Liver (tissue), 9 donors: ENCODE data around the gene CACNA1I. TPM values are rescaled to one million over a fixed set of nuclear protein-coding genes. Genes with fewer than 3 reads are reported as not detected.

Experiments
- DNase-seq: peaks from one replicate; pipeline ENCODE4 v3.0.0-alpha.2; 2017; ENCODE audit warnings: low spot score
- H3K27ac ChIP-seq, 2 donors: one replicate each; pipeline ENCODE4 v1.7.0; 2013; ENCODE audit warnings: inconsistent platforms in 2 of 2, low read length in 2 of 2, control low read depth in 1 of 2, low read depth in 1 of 2, mild to moderate bottlenecking in 1 of 2
- H3K27me3 ChIP-seq, 4 donors: one replicate each; pipeline versions ENCODE4 v1.6.1 to v1.7.0; 2013; ENCODE audit warnings: low read length in 3 of 4, inconsistent platforms in 1 of 4, mild to moderate bottlenecking in 1 of 4, moderate library complexity in 1 of 4; ENCODE audit not compliant: control insufficient read depth in 4 of 4, insufficient read depth in 4 of 4
- H3K36me3 ChIP-seq, 4 donors: one replicate each; pipeline versions ENCODE4 v1.6.1 to v1.7.0; 2013; ENCODE audit warnings: low read length in 3 of 4, mild to moderate bottlenecking in 3 of 4, low read depth in 1 of 4, moderate library complexity in 1 of 4; ENCODE audit not compliant: control insufficient read depth in 4 of 4, insufficient read depth in 3 of 4
- H3K4me1 ChIP-seq, 4 donors: one replicate each; pipeline versions ENCODE4 v1.6.1 to v1.7.0; 2013; ENCODE audit warnings: low read length in 3 of 4, mild to moderate bottlenecking in 3 of 4, moderate library complexity in 1 of 4; ENCODE audit not compliant: control insufficient read depth in 4 of 4, insufficient read depth in 4 of 4
- H3K4me3 ChIP-seq, 3 donors: one replicate each; pipeline versions ENCODE4 v1.6.1 to v1.7.0; 2013; ENCODE audit warnings: low read length in 3 of 3, control low read depth in 1 of 3, low read depth in 1 of 3, mild to moderate bottlenecking in 1 of 3
- H3K9ac ChIP-seq, 2 donors: one replicate each; pipeline ENCODE4 v1.7.0; 2013; ENCODE audit warnings: low read length in 2 of 2, mild to moderate bottlenecking in 2 of 2, moderate library complexity in 2 of 2, control low read depth in 1 of 2, low read depth in 1 of 2
- H3K9me3 ChIP-seq, 4 donors: one replicate each; pipeline versions ENCODE4 v1.6.1 to v1.7.0; 2013; ENCODE audit warnings: low read length in 3 of 4; ENCODE audit not compliant: control insufficient read depth in 4 of 4
- ATF3 ChIP-seq: IDR thresholded peaks from 2 replicates; pipeline ENCODE4 v1.6.1; 2016; ENCODE audit warnings: antibody characterized with exemption
- FOXA1 ChIP-seq: IDR thresholded peaks from 2 replicates; pipeline ENCODE4 v1.6.1; 2016; ENCODE audit warnings: antibody characterized with exemption
- FOXA2 ChIP-seq: IDR thresholded peaks from 2 replicates; pipeline ENCODE4 v1.6.1; 2016; ENCODE audit warnings: antibody characterized with exemption
- HNF4G ChIP-seq: IDR thresholded peaks from 2 replicates; pipeline ENCODE4 v1.6.1; 2016; ENCODE audit warnings: antibody characterized with exemption
- JUND ChIP-seq, 2 donors: IDR thresholded peaks; 2 replicates each; pipeline ENCODE4 v1.6.1; 2016; ENCODE audit warnings: antibody characterized with exemption in 2 of 2
- MAX ChIP-seq: IDR thresholded peaks from 2 replicates; pipeline ENCODE4 v1.6.1; 2016; ENCODE audit warnings: antibody characterized with exemption
- NR2F2 ChIP-seq: IDR thresholded peaks from 2 replicates; pipeline ENCODE4 v1.6.1; 2016; ENCODE audit warnings: antibody characterized with exemption
- RXRA ChIP-seq, 2 donors: IDR thresholded peaks; 2 replicates each; pipeline ENCODE4 v1.6.1; 2017 to 2018; ENCODE audit warnings: antibody characterized with exemption in 2 of 2, mild to moderate bottlenecking in 1 of 2
- SP1 ChIP-seq: IDR thresholded peaks from 2 replicates; pipeline ENCODE4 v1.6.1; 2018; ENCODE audit warnings: antibody characterized with exemption, mild to moderate bottlenecking
- TAF1 ChIP-seq: conservative IDR thresholded peaks from 2 replicates; pipeline ENCODE4 v1.6.1; 2016; ENCODE audit warnings: antibody characterized with exemption, mild to moderate bottlenecking
- YY1 ChIP-seq: IDR thresholded peaks from 2 replicates; pipeline ENCODE4 v1.6.1; 2016; ENCODE audit warnings: antibody characterized with exemption, mild to moderate bottlenecking
- ZBTB33 ChIP-seq: IDR thresholded peaks from 2 replicates; pipeline ENCODE4 v1.6.1; 2016; ENCODE audit warnings: antibody characterized with exemption
- WGBS: extraction: QIAGEN DNeasy Blood & Tissue Kit; methylation state at CpG from one replicate; pipeline ENCODE4 v1.1.7; 2013; 5-methylcytosine and 5-hydroxymethylcytosine counted together
- polyA plus RNA-seq, 2 donors: library from polyadenylated mRNA; stranded (reverse) in 1 of 2; unstranded in 1 of 2; fragments of 200-250 nt in 1 of 2; fragments of >200 nt in 1 of 2; fragmentation: Nextera tagmentation in 1 of 2; extraction: Ambion mirVana in 1 of 2; gene quantifications; one replicate each; pipeline versions ENCODE4 v1.2.1 to v1.2.3, GENCODE V29; 2013 to 2015
- total RNA-seq, 2 donors: library from RNA; depleted of rRNA; stranded (reverse); fragments of >200 nt; gene quantifications; one replicate each; pipeline ENCODE4 v1.2.3, GENCODE V29; 2014
- TF ChIP-seq, protein P1 (sequence below): IDR thresholded peaks from 2 replicates; pipeline ENCODE4 v1.6.1; 2016; ENCODE audit warnings: antibody characterized with exemption, mild to moderate bottlenecking
- donor health status: healthy.
- donor health status: healthy.
- donor health status: healthy.
- donor health status: healthy.
- donor health status: healthy.

CACNA1I gene
- total and polyA plus RNA-seq, 4 donors, result under 0.01 to 0.14 (median 0.01) TPM; not detected in 1

GRCh38 chr22:39558254-39558727, 12.3 kb upstream of the CACNA1I start:
- TF ChIP-seq TAF1 (no peak), FOXA1 (no peak), ZBTB33 (no peak), ATF3 (no peak), MAX (no peak), YY1 (no peak), NR2F2 (no peak), FOXA2 (no peak), RXRA (IDR thresholded peaks at IDR 0.05) (no peak), HNF4G (no peak)
- TF ChIP-seq, protein P1, sequence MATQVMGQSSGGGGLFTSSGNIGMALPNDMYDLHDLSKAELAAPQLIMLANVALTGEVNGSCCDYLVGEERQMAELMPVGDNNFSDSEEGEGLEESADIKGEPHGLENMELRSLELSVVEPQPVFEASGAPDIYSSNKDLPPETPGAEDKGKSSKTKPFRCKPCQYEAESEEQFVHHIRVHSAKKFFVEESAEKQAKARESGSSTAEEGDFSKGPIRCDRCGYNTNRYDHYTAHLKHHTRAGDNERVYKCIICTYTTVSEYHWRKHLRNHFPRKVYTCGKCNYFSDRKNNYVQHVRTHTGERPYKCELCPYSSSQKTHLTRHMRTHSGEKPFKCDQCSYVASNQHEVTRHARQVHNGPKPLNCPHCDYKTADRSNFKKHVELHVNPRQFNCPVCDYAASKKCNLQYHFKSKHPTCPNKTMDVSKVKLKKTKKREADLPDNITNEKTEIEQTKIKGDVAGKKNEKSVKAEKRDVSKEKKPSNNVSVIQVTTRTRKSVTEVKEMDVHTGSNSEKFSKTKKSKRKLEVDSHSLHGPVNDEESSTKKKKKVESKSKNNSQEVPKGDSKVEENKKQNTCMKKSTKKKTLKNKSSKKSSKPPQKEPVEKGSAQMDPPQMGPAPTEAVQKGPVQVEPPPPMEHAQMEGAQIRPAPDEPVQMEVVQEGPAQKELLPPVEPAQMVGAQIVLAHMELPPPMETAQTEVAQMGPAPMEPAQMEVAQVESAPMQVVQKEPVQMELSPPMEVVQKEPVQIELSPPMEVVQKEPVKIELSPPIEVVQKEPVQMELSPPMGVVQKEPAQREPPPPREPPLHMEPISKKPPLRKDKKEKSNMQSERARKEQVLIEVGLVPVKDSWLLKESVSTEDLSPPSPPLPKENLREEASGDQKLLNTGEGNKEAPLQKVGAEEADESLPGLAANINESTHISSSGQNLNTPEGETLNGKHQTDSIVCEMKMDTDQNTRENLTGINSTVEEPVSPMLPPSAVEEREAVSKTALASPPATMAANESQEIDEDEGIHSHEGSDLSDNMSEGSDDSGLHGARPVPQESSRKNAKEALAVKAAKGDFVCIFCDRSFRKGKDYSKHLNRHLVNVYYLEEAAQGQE, result no peak
- Histone ChIP-seq H3K9ac (no peak overlapping the region), H3K27ac (no peak overlapping the region), H3K27me3 (peaks cover 0 to 13% (median 5%) of the 10 kb centered on the region in 4 donors), H3K4me3 (no peak overlapping the region), H3K4me1 (peaks cover 0 to 6% (median 4%) of the 10 kb centered on the region in 4 donors), H3K9me3 (no peaks in the 10 kb centered on the region), H3K36me3 (no peaks in the 10 kb centered on the region)
- no peak for DNase-seq
- WGBS, result 11% methylated on average over 34 of the region's 34 CpGs

GRCh38 chr22:39558950-39559349, 11.6 kb upstream of the CACNA1I start:
- WGBS, result 83% methylated on average over 14 of the region's 14 CpGs
- Histone ChIP-seq H3K9me3 (no peaks in the 10 kb centered on the region), H3K27ac (no peak overlapping the region), H3K27me3 (peaks cover 0 to 15% (median 5%) of the 10 kb centered on the region in 4 donors), H3K9ac (no peak overlapping the region), H3K4me3 (no peak overlapping the region), H3K4me1 (peaks cover 0 to 6% (median 4%) of the 10 kb centered on the region in 4 donors), H3K36me3 (no peaks in the 10 kb centered on the region)
- no peak for DNase-seq
- no peak for TF ChIP-seq JUND (IDR thresholded peaks at IDR 0.05)
- TF ChIP-seq MAX, result no peak
- TF ChIP-seq ZBTB33, result no peak
- no peak for TF ChIP-seq SP1
- no peak for TF ChIP-seq ATF3
